ENCODE measurements around the gene MPP4.
"Not testable (repeated sequence)": the region's sequence is repeated elsewhere in the genome, so short reads cannot be mapped to it uniquely, and the experiment has no call there.

Gene MPP4

DNA sequence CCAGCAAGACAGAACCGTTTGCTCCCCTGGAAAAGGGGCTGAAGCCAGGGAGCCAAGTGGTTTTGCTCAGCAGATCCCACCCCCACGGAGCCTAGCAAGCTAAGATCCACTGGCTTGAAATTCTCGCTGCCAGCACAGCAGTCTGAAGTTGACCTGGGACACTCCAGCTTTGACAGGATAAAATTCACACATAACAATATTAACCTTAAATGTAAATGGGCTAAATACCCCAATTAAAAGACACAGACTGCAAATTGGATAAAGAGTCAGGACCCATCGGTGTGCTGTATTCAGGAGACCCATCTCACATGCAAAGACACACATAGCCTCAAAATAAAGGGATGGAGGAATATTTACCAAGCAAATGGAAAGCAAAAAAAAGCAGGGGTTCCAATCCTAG lies 27.2 kb downstream of the MPP4 start:
- not testable (repeated sequence) for DNase-seq

DNA sequence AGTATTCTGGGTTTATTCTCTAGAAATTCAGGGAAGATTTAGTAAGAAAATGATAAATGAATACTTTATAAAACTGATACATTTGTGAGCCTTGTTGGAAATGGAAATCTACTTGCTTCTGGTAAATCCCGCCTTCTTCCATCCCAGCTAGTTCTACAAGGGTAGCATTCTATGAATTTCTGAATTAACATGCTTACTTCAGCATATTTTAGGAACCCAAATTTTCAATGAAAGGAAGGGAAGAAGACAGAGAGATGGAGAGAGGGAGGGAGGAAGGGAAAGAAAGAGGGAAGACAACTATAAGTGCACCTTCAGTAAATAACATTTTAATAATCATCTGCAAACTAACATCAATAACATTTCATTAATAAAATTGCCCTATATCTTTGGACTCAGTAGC lies 28.6 kb downstream of the MPP4 start:
- no peak for DNase-seq

GRCh38 chr2:201668402-201668910 lies 30.0 kb downstream of the MPP4 start:
- no peak for DNase-seq

DNA sequence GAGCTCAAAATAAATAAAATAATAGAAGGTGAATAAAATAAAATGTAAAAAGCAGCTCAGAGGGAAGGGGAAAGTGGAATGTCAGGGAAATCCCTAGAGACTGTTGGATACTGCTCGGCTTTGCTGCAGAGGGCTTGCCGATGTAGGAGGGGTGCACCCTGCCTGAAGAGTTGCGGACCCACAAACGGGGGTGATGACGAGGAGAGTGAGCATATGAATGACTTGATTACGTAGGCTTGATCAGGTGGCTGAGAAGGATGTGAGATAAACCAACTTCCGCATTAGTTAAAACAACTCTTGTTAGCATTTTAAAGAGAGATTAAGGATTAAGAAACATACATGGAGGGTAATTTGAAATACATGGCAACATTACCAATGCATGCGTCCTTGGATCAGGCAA lies 34.1 kb downstream of the MPP4 start:
- DNase-seq = no peak

- DNase-seq = no peak
These were observed 37.1 kb downstream of the MPP4 start for GRCh38 chr2:201661366-201661765.

DNA sequence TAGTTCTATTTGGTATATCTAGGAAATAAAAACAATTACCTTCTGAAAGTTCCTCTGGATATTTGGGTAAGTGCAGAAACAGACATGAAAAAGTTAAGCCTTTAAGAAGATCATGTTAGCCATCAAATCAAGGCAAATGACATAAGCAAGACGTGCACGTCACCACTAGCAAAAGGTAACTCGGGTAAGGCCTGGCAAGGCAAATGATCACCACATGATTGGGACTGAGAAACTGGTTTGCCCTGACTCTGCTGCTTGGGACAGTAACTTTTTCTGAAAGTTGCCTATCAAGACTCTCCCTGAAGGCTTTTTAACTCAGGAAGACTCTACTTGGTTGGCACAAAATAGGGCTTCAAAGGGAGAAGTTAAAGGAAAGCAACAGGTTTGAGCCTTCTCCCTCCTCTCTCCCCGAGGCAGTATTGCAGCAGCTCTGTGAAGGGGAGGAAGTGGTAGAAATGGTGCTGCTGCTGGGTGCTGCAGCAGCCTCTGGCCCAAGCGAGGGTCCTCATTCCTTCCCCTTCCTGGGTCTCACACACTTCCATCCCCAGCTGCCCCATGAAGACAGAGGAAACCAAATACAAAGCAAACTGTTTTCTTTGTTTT lies 38.0 kb downstream of the MPP4 start:
- DNase-seq = no peak

- DNase-seq = no peak
These were observed 41.7 kb downstream of the MPP4 start for GRCh38 chr2:201656740-201657139.

- no peak for DNase-seq
These were observed 42.3 kb downstream of the MPP4 start for GRCh38 chr2:201656102-201656501.

GRCh38 chr2:201654616-201655384 lies 43.6 kb downstream of the MPP4 start:
- DNase-seq = peak; percentile 91

- no peak for DNase-seq
These were observed 45.2 kb downstream of the MPP4 start for GRCh38 chr2:201653221-201653620.

DNA sequence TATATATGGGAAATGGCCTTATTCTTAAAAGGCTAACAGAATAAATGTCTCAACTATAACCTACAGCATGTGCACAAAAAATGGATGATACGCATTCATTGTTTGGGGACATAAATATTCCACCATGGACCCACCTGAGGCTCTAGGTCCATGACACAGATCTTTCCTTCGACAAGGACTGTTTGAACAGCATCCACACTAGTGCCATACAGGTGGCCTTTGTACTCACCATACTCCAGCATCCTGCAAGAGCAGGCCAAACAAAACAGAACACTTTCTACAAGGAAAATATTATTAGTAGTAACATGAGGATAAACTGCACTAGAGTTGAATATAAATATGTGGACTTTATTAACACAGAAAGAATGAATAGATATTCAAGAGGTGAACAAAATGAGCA lies 49.0 kb downstream of the MPP4 start:
- no peak for DNase-seq

DNA sequence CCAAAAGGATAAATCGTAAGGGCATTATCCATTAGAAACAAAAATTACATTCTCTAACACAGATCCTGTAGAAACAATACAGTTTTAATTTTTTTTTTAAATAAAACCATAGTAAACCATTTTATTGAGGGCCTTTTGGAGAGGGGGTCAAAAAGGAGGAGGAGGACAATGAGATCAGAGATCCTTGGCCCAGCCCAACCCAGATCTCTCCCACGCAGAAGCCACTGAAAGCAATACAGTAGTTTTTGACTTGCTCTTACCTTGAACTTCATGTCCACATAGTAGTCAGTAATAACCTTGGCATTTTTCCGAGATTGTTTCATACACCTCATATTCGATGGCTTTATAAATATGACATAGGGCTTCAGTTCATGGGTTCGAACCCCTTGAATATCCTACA lies 51.0 kb downstream of the MPP4 start:
- DNase-seq = no peak

DNA sequence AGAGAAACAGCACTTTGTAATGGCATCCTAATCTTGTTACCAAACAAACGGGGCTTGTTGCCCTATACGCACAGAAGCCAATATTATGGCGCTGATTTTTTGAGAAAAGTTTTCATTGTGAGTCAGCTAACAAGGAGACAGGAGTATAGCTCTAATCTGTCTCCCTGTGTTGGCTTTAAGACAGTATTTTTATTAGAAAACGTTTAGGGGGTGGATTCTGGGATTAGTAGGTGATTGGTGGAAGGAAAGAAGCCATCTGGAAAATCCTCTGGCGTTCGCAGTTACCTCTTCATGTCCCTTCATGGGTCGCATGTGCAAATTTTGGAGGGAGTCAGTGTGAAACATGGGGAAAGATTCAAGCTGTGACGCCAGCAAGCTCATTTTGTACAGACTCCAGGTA lies 54.4 kb downstream of the MPP4 start:
- peak; percentile 19 for DNase-seq

- DNase-seq = peak; percentile 30
These were observed 55.1 kb downstream of the MPP4 start, which contains the start of gene TMEM237 for GRCh38 chr2:201643216-201643890. Gene TMEM237 (minus strand): TSS chr2:201643503. CDS start chr2:201643400, 103 bp downstream.

- DNase-seq = peak; percentile 64
These were observed 55.7 kb downstream of the MPP4 start for GRCh38 chr2:201642579-201643215.

DNA sequence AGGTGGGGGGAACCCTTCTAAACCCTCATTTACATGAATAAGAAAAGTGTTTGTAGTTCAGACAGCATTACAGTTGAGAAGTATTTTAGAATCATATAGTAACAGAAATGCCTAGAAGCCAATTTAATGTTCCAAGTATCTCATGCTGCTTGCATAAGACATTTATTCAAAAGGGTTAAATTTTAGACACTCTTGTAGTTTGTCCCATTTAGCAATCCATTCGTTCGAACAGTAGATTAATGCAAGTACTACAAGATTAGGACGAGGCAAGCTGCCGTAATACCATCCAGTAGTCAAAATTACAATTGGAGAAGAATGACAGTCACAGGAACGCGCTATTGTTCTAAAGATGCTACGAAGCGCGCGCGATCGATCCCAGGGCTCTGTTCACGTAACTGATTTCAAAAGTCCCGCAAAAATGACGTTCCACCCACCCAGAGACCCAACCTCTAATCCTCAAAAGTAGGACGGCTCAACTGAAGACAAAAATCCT lies 56.3 kb downstream of the MPP4 start:
- DNase-seq = no peak

GRCh38 chr2:201639205-201639604 lies 59.2 kb downstream of the MPP4 start:
- no peak for DNase-seq

DNA sequence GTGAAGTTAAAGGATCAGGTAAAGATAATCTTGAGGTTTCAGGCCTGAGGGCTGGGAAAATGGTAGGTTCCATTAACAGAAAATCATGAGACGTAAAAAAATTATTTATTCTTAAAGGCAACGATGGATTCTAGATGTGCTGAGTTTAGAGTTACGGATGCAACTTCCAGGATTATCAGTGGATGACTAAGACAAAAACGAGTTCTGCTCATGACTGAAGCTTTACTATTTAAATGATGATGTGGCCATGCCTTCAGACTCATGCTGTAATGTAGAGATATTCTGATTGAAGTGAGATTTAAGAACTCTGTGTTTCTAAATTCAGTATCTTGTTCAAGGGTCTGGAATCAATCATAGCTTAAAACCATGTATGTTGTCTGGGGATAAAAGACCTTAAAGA lies 60.1 kb downstream of the MPP4 start:
- DNase-seq = peak; percentile 28

DNA sequence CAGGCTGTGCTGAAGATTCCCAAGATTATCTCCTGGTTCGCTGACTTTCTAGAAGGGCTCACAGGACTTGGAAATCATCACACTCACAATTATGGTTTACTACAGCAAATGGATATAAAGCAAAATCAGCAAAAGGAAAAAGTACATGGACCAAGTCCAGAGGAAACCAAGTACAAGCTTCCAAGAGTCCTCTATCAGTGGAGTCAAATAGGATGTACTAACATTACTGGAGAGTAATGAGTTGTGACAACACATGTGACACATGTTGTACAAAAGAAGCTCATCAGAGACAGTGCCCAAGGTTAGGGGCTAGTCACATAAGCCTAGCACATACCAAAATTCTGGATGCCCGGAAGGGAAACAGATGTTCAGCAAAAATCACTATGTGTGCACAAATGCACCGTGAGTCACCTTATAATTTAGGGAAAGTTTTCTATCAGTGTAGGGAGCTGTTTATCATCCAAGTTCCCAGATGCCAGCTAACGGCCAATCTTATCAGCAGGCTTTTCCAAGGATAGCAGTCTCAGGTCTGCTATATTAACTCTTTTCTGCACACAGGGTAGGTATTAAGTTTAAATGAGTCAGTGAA lies 64.7 kb downstream of the MPP4 start:
- no peak for DNase-seq

GRCh38 chr2:201631041-201631440 lies 67.4 kb downstream of the MPP4 start:
- no peak for DNase-seq

GRCh38 chr2:201630577-201630976 lies 67.9 kb downstream of the MPP4 start:
- no peak for DNase-seq

- DNase-seq = no peak
These were observed 69.9 kb downstream of the MPP4 start for GRCh38 chr2:201628545-201628944.

All from HCEC 1CT (cell line).